ENCODE measurements around the gene NT5DC1.

Gene NT5DC1

GRCh38 chr6:116246089-116246488 lies 145.4 kb downstream of the NT5DC1 start:
- DNase-seq (ENCODE audit: low spot score), result no peak

GRCh38 chr6:116247285-116247684 lies 146.6 kb downstream of the NT5DC1 start:
- no peak for DNase-seq (ENCODE audit: low spot score)

- no peak for DNase-seq (ENCODE audit: low spot score)
These were observed 147.9 kb downstream of the NT5DC1 start for GRCh38 chr6:116248577-116248976.

GRCh38 chr6:116251568-116252384 lies 151.1 kb downstream of the NT5DC1 start:
- DNase-seq (ENCODE audit: low spot score), result peak; percentile 57

- no peak for DNase-seq (ENCODE audit: low spot score)
These were observed 152.5 kb downstream of the NT5DC1 start for GRCh38 chr6:116253188-116253504.

GRCh38 chr6:116253505-116254296 lies 153.0 kb downstream of the NT5DC1 start, which contains the start of gene TSPYL4:
Gene TSPYL4 (minus strand): TSS chr6:116254075. CDS start chr6:116254008, 67 bp downstream.
- peak; percentile 95 for DNase-seq (ENCODE audit: low spot score)

- peak; percentile 23 for DNase-seq (ENCODE audit: low spot score)
These were observed 153.8 kb downstream of the NT5DC1 start for GRCh38 chr6:116254297-116255056.

- peak; percentile 55 for DNase-seq (ENCODE audit: low spot score)
These were observed 154.7 kb downstream of the NT5DC1 start for GRCh38 chr6:116255246-116255800.

- no peak for DNase-seq (ENCODE audit: low spot score)
These were observed 156.0 kb downstream of the NT5DC1 start for GRCh38 chr6:116256694-116257093.

- no peak for DNase-seq (ENCODE audit: low spot score)
These were observed 157.9 kb downstream of the NT5DC1 start for GRCh38 chr6:116258520-116258919.

- DNase-seq (ENCODE audit: low spot score), result no peak
These were observed 162.7 kb downstream of the NT5DC1 start for GRCh38 chr6:116263353-116263752.

- DNase-seq (ENCODE audit: low spot score), result peak; percentile 60
These were observed 164.6 kb downstream of the NT5DC1 start for GRCh38 chr6:116265041-116265829.

GRCh38 chr6:116266803-116267202 lies 166.2 kb downstream of the NT5DC1 start:
- DNase-seq (ENCODE audit: low spot score), result peak; percentile 74

- DNase-seq (ENCODE audit: low spot score), result peak; percentile 36
These were observed 167.4 kb downstream of the NT5DC1 start for GRCh38 chr6:116267836-116268588.

- peak; percentile 93 for DNase-seq (ENCODE audit: low spot score)
These were observed 168.1 kb downstream of the NT5DC1 start for GRCh38 chr6:116268589-116269293.

GRCh38 chr6:116271149-116271708 lies 170.6 kb downstream of the NT5DC1 start:
- no peak for DNase-seq (ENCODE audit: low spot score)

GRCh38 chr6:116277124-116277523 lies 176.5 kb downstream of the NT5DC1 start:
- DNase-seq (ENCODE audit: low spot score), result peak; percentile 35

- no peak for DNase-seq (ENCODE audit: low spot score)
These were observed 177.8 kb downstream of the NT5DC1 start for GRCh38 chr6:116278481-116278829.

GRCh38 chr6:116278854-116279231 lies 178.2 kb downstream of the NT5DC1 start:
- DNase-seq (ENCODE audit: low spot score), result peak; percentile 72

All from RKO (cell line).